Cerebellar nuclear complex (tissue), 1 donor: ENCODE measurements around the gene ALPP.
"Not testable (repeated sequence)": the region's sequence is repeated elsewhere in the genome, so short reads cannot be mapped to it uniquely, and the experiment has no call there.

Experiments used
- DNase-seq, 2 experiments: peaks; one replicate each; lab custom pipeline; 2025; lab: John Stamatoyannopoulos, UW

Gene ALPP

DNA sequence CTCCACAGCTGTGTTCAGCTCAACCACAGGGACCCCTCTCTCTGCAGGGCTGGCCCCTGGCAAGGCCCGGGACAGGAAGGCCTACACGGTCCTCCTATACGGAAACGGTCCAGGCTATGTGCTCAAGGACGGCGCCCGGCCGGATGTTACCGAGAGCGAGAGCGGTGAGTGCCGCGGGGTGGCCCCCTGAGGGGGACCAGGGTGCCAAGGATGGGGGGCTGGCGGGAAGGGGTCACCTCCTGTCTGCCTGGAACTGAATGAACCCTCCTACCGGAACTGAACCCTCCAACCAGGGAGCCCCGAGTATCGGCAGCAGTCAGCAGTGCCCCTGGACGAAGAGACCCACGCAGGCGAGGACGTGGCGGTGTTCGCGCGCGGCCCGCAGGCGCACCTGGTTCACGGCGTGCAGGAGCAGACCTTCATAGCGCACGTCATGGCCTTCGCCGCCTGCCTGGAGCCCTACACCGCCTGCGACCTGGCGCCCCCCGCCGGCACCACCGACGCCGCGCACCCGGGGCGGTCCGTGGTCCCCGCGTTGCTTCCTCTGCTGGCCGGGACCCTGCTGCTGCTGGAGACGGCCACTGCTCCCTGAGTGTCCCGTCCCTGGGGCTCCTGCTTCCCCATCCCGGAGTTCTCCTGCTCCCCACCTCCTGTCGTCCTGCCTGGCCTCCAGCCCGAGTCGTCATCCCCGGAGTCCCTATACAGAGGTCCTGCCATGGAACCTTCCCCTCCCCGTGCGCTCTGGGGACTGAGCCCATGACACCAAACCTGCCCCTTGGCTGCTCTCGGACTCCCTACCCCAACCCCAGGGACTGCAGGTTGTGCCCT lies 2.9 kb downstream of the ALPP start:
- DNase-seq, result not testable (repeated sequence)

- no peak for DNase-seq
These were observed 4.0 kb downstream of the ALPP start for GRCh38 chr2:232382331-232383225.

DNA sequence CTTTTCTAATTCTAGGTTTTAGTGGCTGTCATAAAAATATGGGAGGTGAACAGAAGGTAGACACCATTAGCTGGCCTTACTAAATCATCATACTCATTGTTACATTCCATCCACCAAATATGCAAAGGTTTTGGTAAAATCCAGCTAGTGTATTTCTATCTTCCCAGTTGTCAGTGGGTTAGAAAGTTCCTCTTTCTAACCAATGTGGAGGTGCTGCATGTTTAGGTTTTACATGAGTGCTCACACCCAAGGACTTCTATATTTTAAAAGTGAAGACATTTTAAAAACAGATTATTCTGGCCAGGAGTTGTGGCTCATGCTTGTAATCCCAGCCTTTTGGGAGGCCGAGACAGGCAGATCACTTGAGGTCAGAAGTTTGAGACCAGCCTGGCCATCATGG lies 5.9 kb downstream of the ALPP start:
- no peak for DNase-seq

GRCh38 chr2:232385058-232385457 lies 6.5 kb downstream of the ALPP start:
- not testable (repeated sequence) for DNase-seq

GRCh38 chr2:232385660-232386489 lies 7.3 kb downstream of the ALPP start:
- DNase-seq, result no peak

- DNase-seq, result no peak
These were observed 7.9 kb downstream of the ALPP start for GRCh38 chr2:232386490-232386739.

DNA sequence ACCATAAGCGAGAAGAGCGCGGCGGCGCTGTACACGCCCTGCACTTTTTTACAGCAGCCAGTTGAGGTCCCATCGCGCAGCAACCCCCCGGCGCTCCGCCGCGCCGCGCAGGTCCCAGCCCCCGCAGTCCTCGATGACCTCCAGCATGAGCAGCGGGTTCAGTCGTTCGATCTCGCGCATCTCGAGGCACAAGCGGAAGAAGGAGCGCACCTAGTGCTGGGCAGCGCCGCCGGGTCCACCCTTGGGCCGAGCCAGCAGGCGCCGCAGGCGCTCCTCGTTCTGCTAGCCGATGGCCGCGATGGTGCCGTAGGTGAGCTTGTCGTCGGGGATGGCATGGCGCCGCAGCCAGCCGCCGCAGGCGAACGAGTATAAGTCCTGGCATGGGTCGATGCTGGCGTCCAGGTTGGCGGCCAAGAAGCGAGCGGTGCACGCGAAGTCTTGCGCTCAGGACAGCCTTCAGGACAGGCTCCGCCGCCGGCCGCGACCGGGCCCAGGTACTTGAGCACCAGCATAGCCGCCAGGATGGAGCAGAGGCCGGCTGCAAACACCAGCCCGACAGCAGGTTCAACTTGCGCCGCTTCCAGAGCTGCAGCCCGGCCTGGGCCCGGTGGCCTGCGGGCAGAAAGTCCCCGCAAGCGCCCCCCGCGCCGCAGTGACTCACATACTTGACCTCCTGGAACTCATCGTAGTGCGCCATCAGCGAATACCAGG lies 8.3 kb downstream of the ALPP start:
- no peak for DNase-seq

- no peak for DNase-seq
These were observed 9.1 kb downstream of the ALPP start for GRCh38 chr2:232387451-232388171.

DNA sequence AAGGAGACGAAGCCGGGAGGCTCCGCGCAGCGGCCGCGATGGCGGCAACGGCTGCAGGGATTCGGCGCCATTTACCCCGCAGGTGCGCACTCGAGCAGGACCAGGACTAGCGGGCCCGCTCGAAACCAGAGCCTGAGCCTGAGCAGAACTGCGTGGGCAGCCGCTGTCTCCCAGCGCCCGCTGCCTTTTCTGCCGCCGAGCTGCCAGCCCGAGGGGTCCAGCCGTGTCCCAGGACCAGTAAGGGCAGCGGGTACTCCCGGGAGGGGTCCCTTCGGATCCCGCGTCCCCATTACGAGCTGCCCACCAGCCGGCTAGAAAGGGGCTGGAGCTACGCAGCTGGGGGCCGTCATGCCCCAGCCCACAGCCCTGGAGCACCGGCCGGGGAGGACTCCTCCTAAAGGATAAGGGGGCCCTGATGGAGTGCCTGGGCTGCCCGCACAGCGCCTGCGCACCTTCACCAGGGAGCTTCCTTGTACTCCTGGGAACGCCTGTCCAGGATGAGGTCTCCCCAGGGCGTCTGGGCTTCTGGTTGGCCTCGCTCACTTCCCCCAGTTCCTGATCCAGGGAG lies 9.9 kb downstream of the ALPP start:
- DNase-seq, result no peak

DNA sequence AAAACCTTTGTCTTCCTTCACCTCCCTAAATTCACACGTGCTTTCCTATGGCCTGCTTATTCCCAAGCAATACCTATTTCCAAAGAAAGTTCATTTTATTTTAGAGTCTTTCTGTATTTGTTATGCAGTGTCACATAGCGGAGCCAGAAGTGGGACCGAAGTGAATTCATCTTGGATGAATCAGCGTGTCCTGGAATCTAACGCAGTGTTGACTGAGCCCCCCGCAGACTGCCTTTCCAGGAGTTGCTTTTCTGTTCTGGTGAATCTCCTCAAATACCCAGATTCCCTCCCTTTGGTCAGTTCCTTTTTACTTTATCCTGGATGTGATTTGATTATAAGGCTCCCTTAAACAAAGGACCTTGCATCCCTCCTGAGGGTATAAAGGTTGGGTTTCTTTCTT lies 10.8 kb downstream of the ALPP start:
- DNase-seq, result no peak

DNA sequence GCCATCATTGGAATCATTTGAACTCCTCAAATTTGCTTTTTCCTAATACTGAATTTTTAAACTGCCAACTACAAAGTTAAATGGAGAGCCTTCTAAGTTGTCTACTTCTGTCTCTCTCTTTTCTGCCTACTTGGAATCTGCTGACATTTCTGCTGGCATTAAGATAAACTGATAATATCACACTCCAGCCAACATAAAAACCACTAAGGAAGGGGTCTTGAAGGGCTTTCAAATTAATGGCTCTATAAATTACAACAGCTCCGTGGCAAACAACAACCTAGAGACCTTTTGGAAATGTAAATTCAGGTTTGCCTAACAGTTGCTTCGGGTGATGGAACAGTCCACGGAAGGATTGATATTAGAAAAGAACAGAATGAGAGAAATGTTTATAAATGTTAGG lies 12.1 kb downstream of the ALPP start:
- no peak for DNase-seq

DNA sequence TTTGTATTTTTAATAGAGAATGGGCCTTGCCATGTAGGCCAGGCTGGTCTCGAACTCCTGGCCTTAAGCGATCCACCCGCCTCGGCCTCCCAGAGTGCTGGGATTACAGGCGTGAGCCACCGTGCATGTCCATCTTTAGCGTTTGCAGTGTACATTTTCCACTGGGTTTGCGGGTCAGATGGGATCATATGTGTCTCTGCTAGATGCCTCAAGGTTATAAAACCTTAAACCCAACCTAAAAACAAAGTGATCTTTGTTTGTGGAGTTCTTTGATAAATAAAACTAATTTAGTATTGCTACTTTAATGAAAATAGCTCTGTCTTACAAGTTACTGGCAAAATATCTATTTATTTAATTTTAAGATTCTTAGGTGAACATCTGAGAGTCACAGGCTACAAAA lies 15.0 kb downstream of the ALPP start:
- DNase-seq, result no peak

GRCh38 chr2:232394431-232394830 lies 15.9 kb downstream of the ALPP start:
- DNase-seq, result not testable (repeated sequence)

GRCh38 chr2:232395586-232395985 lies 17.0 kb downstream of the ALPP start:
- no peak for DNase-seq

- DNase-seq, result no peak
These were observed 18.1 kb downstream of the ALPP start for GRCh38 chr2:232396683-232397082.

GRCh38 chr2:232398293-232399034 lies 19.9 kb downstream of the ALPP start:
- DNase-seq, result no peak

DNA sequence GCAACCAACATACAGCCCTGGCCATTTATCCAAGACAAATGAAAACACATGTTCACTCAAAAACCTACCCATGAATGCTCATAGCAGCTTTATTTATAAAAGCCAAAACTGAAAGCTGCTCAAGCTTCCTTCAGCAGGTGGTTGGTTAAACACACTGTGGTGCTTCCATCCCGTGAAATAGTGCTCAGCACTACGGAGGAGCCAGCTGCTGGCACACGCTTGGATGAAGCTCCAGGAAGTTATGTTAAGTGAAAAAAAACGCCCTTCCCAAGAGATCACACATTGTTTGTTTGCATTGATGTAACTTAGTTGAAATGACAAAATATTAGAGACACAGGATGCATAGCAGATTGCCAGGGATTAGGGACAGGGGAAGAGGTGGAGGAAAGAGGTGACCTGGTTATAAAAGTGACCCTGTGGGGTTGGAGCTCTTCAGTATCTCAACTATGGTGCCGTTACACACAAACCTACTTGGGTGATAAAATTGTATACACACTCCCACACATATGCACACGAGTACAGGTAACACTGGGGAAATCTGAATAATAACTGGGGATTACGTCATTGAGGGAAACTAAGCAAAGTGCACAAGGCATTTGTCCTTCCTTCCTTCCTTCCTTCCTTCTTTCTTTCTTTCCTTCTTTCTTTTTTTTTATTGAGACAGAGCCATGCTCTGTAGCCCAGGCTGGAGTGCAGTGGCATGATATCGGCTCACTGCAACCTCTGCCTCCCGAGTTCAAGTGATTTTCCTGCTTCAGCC lies 21.9 kb downstream of the ALPP start:
- DNase-seq, result no peak

DNA sequence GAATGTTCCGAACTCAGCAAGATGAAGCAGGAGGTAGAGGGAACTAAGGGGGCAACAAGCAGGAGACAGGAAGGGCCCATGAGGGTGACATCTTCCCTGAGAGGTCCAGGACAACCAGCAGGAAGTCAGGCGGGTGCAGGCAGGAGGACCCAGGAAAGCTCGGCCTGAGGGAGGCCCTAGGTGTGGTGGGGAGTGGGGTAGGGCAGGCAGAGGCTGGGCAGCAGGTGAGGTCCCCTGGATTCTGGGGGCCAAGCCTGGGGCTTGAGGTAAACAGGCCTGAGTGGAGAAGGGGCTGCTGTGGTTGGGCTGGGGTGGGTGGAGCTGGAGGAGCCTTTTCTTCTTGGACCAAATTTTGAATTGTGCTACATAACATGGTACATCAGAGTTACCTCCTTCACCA lies 24.0 kb downstream of the ALPP start:
- no peak for DNase-seq

GRCh38 chr2:232405943-232406510 lies 27.5 kb downstream of the ALPP start:
- DNase-seq, result no peak
